Mammary epithelial cell (primary cell): ENCODE measurements around the gene MORN5.

Experiments
- EZH2 ChIP-seq: IDR thresholded peaks from 2 replicates; pipeline ENCODE4 v1.6.1; 2012; ENCODE audit warnings: low read length, inconsistent platforms, borderline replicate concordance
- TF ChIP-seq, protein P1 (sequence below), 2 donors: IDR thresholded peaks in 1 of 2; conservative IDR thresholded peaks in 1 of 2; 2 replicates each; pipeline ENCODE4 v1.5.1; 2011 to 2012; ENCODE audit warnings: inconsistent platforms in 2 of 2, low read length in 2 of 2, mild to moderate bottlenecking in 2 of 2, control low read depth in 1 of 2, low read depth in 1 of 2; ENCODE audit not compliant: insufficient read depth in 1 of 2; ENCODE audit errors: extremely low read depth in 1 of 2

DNA sequence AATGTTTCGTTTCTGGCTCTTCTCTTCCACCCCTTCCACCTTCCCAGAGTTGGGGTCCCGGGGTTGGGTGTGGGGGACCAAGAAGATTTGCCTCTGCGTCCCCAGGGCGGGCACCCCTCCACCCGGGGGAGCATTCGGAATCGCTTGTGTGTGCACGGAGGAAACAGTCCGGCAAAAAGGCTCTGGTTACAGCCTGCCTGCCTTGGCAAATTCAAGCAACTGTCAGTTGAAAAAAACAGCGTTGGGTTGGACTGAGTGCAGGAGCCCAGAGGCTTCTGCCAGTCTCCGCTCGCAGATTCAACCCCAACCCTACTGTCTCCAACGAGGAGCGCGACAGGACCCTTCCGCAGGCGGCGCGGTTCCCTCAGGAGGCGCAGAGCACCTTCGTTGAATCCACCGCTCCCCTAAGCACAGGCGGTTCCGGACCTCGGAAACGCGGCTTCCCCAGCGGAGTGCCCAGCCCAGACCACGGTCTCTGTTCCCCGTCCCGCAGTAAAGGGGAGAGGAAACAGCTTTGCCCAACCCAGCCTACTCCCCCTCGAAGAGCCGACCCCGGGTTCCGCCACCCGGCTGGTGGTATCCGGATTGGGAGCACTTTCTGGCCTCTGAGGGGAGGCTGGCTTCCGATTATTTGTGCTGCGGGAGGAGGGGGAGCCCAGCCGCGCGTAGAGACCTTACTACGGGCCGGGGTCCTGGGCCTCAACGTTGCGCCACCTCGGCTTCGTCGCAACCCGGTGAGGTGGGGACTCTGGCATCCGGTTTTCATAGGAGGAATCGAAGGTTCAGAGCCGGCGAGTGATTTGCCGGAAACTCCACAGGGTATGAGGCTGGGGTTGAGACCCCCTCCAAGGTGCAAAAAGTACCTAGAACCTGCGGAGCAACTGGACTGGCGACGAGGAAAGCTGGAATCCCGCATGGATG is 59.5 kb downstream of the MORN5 start:
- TF ChIP-seq, protein P1, sequence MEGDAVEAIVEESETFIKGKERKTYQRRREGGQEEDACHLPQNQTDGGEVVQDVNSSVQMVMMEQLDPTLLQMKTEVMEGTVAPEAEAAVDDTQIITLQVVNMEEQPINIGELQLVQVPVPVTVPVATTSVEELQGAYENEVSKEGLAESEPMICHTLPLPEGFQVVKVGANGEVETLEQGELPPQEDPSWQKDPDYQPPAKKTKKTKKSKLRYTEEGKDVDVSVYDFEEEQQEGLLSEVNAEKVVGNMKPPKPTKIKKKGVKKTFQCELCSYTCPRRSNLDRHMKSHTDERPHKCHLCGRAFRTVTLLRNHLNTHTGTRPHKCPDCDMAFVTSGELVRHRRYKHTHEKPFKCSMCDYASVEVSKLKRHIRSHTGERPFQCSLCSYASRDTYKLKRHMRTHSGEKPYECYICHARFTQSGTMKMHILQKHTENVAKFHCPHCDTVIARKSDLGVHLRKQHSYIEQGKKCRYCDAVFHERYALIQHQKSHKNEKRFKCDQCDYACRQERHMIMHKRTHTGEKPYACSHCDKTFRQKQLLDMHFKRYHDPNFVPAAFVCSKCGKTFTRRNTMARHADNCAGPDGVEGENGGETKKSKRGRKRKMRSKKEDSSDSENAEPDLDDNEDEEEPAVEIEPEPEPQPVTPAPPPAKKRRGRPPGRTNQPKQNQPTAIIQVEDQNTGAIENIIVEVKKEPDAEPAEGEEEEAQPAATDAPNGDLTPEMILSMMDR (conservative IDR thresholded peaks at IDR 0.05 in 1 of 2, IDR thresholded peaks at IDR 0.05 in 1 of 2; ENCODE audit: extremely low read depth in 1 of 2, insufficient read depth in 1 of 2, low read depth in 1 of 2, low read length in 2 of 2) = no peak
- no peak for TF ChIP-seq EZH2
